RWPE1 (cell line): ENCODE data around the gene CEACAM6.

Experiments used
- CTCF ChIA-PET: fragments of 350-600 bp; sonication (Branson Sonifier 250); formaldehyde crosslinking; extraction: SDS; loops from one replicate; lab custom pipeline; 2021; lab: Yijun Ruan, JAX
- POLR2A ChIA-PET: fragments of 400-600 bp; formaldehyde crosslinking; extraction: SDS; loops from one replicate; lab custom pipeline; 2020; ENCODE audit warnings: antibody characterized with exemption; ENCODE audit not compliant: low non-redundant PET; lab: Yijun Ruan, JAX
- DNase-seq: peaks from one replicate; pipeline ENCODE4 v3.0.0; 2012; ENCODE audit warnings: low spot score
- H3K27ac ChIP-seq: fragments of 450-650 bp; 2 replicates; pipeline ENCODE4 v1.5.1; 2017
- CTCF ChIP-seq: fragments of 450-650 bp; conservative IDR thresholded peaks from 2 replicates; pipeline ENCODE4 v1.5.1; 2017; ENCODE audit warnings: low read depth, mild to moderate bottlenecking

CEACAM6 gene

GRCh38 chr19:41810301-41810700, 55.0 kb downstream of the CEACAM6 start:
- ChIA-PET POLR2A (no interaction called here), CTCF (no interaction called here)
- no peak for TF ChIP-seq CTCF
- DNase-seq: no peak
- H3K27ac ChIP-seq: no peak overlapping the region

- TF ChIP-seq CTCF: no peak
- CTCF ChIA-PET: interaction anchor here (0.9 kb wide), 1 partner anchor 18 kb away, joined by 5 read pairs; no protein-coding TSS in a partner anchor
Observed at GRCh38 chr19:41811036-41811435, 55.7 kb downstream of the CEACAM6 start.

GRCh38 chr19:41811981-41812380, 56.7 kb downstream of the CEACAM6 start:
- no peak for DNase-seq
- no peak overlapping the region for H3K27ac ChIP-seq
- ChIA-PET CTCF (interaction anchor here (0.5 to 0.6 kb wide), 2 partner anchors 17 to 24 kb away, joined by 3 to 7 read pairs; no protein-coding TSS in a partner anchor), POLR2A (no interaction called here)
- TF ChIP-seq CTCF: no peak

More at GRCh38 chr19:41811036-41811435, 55.7 kb downstream of the CEACAM6 start:
- POLR2A ChIA-PET: no interaction called here
- H3K27ac ChIP-seq: no peak overlapping the region
- no peak for DNase-seq

GRCh38 chr19:41813911-41814310, 58.6 kb downstream of the CEACAM6 start:
- ChIA-PET CTCF (interaction anchor here (0.6 kb wide), 1 partner anchor 8 kb away, joined by 3 read pairs; no protein-coding TSS in a partner anchor), POLR2A (no interaction called here)
- TF ChIP-seq CTCF: no peak
- no peak overlapping the region for H3K27ac ChIP-seq
- no peak for DNase-seq

GRCh38 chr19:41815301-41815700, 60.0 kb downstream of the CEACAM6 start:
- CTCF ChIA-PET: no interaction called here
- TF ChIP-seq CTCF: no peak
- H3K27ac ChIP-seq: no peak overlapping the region
- no peak for DNase-seq
- POLR2A ChIA-PET: no interaction called here

- no peak for DNase-seq
- H3K27ac ChIP-seq: no peak overlapping the region
- no peak for TF ChIP-seq CTCF
- POLR2A ChIA-PET: no interaction called here
- CTCF ChIA-PET: no interaction called here
Observed at GRCh38 chr19:41816761-41817160, 61.4 kb downstream of the CEACAM6 start.
